HG02678 (cell line): Measurements from ENCODE around the gene USP20.
A peak's percentile ranks its signal among the peaks of the same experiment; 100 is the strongest.
"Not testable (repeated sequence)": the region's sequence is repeated elsewhere in the genome, so short reads cannot be mapped to it uniquely, and the experiment has no call there.

Experiments used
- ATAC-seq: cut with Tn5 transposase; IDR thresholded peaks from one replicate; pipeline ENCODE4 v1.9.1; 2021; ENCODE audit warnings: mild to moderate bottlenecking, moderate library complexity; ENCODE audit not compliant: unreplicated experiment

USP20 gene

GRCh38 chr9:129889122-129889940, 54.1 kb downstream of the USP20 start:
- ATAC-seq, result no peak

GRCh38 chr9:129889941-129890717, 54.9 kb downstream of the USP20 start:
- no peak for ATAC-seq

GRCh38 chr9:129890718-129891299, 55.6 kb downstream of the USP20 start:
- not testable (repeated sequence) for ATAC-seq

- ATAC-seq, result no peak
Measured at GRCh38 chr9:129891569-129891968, 56.3 kb downstream of the USP20 start.

- ATAC-seq, result no peak
Measured at GRCh38 chr9:129894120-129894823, 59.0 kb downstream of the USP20 start.

- ATAC-seq, result no peak
Measured at GRCh38 chr9:129895376-129896268, 60.4 kb downstream of the USP20 start.

GRCh38 chr9:129897263-129897662, 62.0 kb downstream of the USP20 start:
- no peak for ATAC-seq

GRCh38 chr9:129898185-129898584, 62.9 kb downstream of the USP20 start:
- ATAC-seq, result no peak

- no peak for ATAC-seq
Measured at GRCh38 chr9:129899620-129900019, 64.4 kb downstream of the USP20 start.

GRCh38 chr9:129900263-129901027, 65.2 kb downstream of the USP20 start:
- ATAC-seq, result peak; percentile 87

GRCh38 chr9:129901993-129902739, 66.9 kb downstream of the USP20 start:
- no peak for ATAC-seq

- no peak for ATAC-seq
Measured at GRCh38 chr9:129902740-129903134, 67.5 kb downstream of the USP20 start.

- ATAC-seq, result no peak
Measured at GRCh38 chr9:129904734-129905133, 69.5 kb downstream of the USP20 start.

- no peak for ATAC-seq
Measured at GRCh38 chr9:129906298-129906697, 71.0 kb downstream of the USP20 start.

- no peak for ATAC-seq
Measured at GRCh38 chr9:129907201-129907600, 71.9 kb downstream of the USP20 start.

GRCh38 chr9:129908906-129909305, 73.6 kb downstream of the USP20 start:
- no peak for ATAC-seq

GRCh38 chr9:129909851-129910250, 74.6 kb downstream of the USP20 start:
- no peak for ATAC-seq
